Lower leg skin (tissue), 3 donors: ENCODE data around the gene RAG2.

Experiments used
- POLR2A ChIP-seq, 2 donors: fragments of 450-650 bp; IDR thresholded peaks; one replicate each; pipeline ENCODE4 v1.6.1; 2016 to 2017; ENCODE audit warnings: antibody characterized with exemption in 2 of 2, mild to moderate bottlenecking in 1 of 2, moderate library complexity in 1 of 2
- TF ChIP-seq, protein P1 (sequence below), 3 donors: fragments of 450-650 bp; IDR thresholded peaks; one replicate each; pipeline ENCODE4 v1.5.1; 2016; ENCODE audit warnings: antibody characterized with exemption in 3 of 3, mild to moderate bottlenecking in 3 of 3, moderate library complexity in 2 of 3

- TF ChIP-seq, protein P1, sequence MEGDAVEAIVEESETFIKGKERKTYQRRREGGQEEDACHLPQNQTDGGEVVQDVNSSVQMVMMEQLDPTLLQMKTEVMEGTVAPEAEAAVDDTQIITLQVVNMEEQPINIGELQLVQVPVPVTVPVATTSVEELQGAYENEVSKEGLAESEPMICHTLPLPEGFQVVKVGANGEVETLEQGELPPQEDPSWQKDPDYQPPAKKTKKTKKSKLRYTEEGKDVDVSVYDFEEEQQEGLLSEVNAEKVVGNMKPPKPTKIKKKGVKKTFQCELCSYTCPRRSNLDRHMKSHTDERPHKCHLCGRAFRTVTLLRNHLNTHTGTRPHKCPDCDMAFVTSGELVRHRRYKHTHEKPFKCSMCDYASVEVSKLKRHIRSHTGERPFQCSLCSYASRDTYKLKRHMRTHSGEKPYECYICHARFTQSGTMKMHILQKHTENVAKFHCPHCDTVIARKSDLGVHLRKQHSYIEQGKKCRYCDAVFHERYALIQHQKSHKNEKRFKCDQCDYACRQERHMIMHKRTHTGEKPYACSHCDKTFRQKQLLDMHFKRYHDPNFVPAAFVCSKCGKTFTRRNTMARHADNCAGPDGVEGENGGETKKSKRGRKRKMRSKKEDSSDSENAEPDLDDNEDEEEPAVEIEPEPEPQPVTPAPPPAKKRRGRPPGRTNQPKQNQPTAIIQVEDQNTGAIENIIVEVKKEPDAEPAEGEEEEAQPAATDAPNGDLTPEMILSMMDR (IDR thresholded peaks at IDR 0.05) = no peak
- no peak for TF ChIP-seq POLR2A (IDR thresholded peaks at IDR 0.05)
Measured at GRCh38 chr11:36550385-36551115, 47.5 kb downstream of the RAG2 start.
